Esophagus muscularis mucosa (tissue), 3 donors: ENCODE results near the gene UFSP1.
A peak's percentile ranks its signal among the peaks of the same experiment; 100 is the strongest.

Source experiments
- POLR2A ChIP-seq: fragments of 450-650 bp; IDR thresholded peaks from one replicate; pipeline ENCODE4 v1.6.1; 2017; ENCODE audit warnings: antibody characterized with exemption, moderate library complexity, mild to moderate bottlenecking, low read depth
- TF ChIP-seq, protein P1 (sequence below), 3 experiments: fragments of 200-600 bp in 2 of 3; fragments of 450-650 bp in 1 of 3; sonication (generic) in 2 of 3; IDR thresholded peaks; one replicate each; pipeline ENCODE4 v1.5.1; 2017 to 2019; ENCODE audit warnings: antibody characterized with exemption in 3 of 3, mild to moderate bottlenecking in 2 of 3, moderate library complexity in 1 of 3

- TF ChIP-seq, protein P1, sequence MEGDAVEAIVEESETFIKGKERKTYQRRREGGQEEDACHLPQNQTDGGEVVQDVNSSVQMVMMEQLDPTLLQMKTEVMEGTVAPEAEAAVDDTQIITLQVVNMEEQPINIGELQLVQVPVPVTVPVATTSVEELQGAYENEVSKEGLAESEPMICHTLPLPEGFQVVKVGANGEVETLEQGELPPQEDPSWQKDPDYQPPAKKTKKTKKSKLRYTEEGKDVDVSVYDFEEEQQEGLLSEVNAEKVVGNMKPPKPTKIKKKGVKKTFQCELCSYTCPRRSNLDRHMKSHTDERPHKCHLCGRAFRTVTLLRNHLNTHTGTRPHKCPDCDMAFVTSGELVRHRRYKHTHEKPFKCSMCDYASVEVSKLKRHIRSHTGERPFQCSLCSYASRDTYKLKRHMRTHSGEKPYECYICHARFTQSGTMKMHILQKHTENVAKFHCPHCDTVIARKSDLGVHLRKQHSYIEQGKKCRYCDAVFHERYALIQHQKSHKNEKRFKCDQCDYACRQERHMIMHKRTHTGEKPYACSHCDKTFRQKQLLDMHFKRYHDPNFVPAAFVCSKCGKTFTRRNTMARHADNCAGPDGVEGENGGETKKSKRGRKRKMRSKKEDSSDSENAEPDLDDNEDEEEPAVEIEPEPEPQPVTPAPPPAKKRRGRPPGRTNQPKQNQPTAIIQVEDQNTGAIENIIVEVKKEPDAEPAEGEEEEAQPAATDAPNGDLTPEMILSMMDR (IDR thresholded peaks at IDR 0.05): no peak
- peak; percentile 2 for TF ChIP-seq POLR2A
Measured at GRCh38 chr7:100890653-100891567, 1.4 kb upstream of the UFSP1 start.
